Stimulated activated CD8-positive, alpha-beta memory T cell treated with anti-CD3 and anti-CD28 coated beads, Interleukin-12 subunit alpha, Interleukin-12 subunit beta, amount 100 ng/mL, for 1 hour (primary cell): ENCODE data around the gene RHBDD2.

ENCODE experiments used
- DNase-seq: peaks from one replicate; pipeline ENCODE4 v3.0.0-alpha.2; 2020; ENCODE audit warnings: low read depth

RHBDD2 gene

DNA sequence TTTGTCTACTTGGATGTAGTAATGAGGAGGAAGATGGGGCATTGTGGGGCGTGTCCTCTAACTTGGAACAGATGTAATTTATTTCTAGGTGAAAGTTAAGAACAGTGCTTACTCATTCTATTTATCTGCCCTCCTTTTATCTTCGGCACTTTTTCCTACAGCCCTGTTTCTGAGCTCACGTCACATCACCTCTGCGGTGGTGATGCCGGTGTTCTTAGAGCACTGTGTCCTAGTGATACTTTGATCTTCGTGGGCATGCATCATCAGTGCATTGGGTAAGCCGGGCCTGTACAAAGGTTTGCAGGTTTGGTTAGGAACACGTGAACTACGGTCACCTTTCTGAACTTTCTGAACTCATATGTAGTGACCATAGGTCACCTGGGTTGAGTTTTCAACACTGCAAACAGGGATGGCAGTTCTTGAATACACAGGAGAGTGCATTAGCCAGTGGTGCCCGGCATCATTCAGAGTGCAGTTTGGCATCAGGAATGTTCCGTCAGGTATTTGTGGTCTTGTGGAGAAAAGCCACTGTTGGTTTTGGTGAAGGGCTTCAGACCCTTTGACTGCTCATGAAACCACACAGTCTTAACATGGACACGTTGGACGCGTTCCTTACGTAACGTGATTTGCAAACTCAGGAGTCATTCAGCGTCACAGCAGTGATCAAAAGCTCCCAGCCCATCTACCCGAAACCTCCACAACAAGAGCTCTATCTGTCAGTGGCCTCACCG lies 41.8 kb downstream of the RHBDD2 start:
- no peak for DNase-seq

DNA sequence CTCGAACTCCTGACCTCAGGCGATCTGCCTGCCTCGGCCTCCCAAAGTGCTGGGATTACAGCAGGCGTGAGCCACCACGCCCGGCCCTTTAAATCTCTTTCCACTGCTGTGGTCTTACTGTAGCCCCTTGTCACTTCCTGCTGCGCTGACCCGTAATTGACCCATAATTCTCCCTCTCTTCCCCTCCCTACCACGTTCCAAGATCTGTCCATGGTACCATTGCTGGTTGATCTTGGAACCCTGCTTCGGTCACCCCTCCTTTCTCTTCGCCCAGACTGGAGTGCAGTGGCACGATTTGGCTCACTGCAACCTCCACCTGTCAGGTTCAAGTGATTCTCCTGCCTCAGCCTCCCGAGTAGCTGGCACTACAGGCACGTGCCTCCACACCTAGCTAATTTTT lies 42.6 kb downstream of the RHBDD2 start:
- no peak for DNase-seq

DNA sequence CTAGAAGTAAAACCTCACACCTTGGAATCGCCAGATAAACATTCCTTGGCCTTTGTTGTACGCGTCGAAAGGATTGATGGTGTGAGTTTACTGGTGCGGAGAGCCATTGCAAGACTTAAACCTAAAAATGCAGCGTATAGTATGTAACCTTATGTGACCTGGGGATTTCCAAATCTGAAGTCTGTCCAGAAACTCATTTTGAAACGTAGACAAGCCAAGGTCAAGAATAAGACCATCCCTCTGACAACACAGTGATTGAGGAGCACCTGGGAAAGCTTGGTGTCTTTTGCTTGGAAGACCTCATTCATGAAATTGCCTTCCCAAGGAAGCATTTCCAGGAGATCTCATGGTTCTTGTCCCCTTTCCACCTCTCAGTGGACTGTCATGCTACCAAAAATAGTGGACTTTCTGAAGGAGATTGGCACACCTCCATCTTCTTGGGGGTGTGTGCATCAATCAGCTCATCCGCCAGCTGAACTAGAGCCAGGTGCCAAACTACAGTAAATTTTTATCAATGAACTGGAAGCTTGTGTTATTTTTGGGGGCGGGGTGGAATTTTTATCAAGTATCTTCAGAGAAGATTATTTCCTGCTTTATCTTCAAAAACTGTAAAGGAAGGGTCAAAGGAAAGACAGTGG lies 44.3 kb downstream of the RHBDD2 start:
- no peak for DNase-seq

DNA sequence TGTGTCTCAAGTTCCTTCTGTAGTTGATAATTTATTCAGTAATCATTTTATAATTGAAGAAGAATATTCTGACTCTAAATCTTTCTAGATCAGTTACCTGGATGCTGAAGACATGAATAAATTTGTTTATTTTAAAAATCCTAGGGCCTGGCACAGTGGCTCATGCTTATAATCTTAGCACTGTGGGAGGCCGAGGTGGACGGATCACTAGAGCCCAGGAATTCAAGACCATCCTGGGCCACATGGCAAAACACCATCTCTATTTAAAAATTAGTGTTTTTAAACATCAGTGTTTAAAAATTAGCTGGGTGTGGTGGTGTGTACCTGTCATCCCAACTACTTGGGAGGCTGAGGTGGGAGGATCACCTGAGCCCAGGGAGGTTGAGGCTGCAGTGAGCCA lies 45.4 kb downstream of the RHBDD2 start:
- DNase-seq: no peak

DNA sequence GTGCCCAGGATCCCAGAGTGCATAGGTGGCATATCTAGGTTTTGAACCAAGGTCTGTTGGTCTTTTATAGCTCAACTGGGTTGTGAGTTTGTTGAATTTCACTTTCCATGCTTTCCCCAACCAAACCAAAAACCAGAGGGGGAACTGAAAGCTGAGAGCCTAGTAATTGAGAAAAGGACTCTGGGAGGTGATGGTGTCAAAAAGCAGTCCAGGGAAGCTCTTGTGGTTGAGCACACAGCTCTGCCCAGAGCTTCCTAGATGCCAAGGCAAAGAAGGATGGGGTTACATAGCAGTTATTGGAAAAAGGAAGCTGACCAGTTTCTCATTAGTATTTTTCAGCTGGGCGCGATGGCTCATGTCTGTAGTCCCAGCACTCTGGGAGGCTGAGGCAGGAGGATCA lies 46.1 kb downstream of the RHBDD2 start:
- DNase-seq: no peak

DNA sequence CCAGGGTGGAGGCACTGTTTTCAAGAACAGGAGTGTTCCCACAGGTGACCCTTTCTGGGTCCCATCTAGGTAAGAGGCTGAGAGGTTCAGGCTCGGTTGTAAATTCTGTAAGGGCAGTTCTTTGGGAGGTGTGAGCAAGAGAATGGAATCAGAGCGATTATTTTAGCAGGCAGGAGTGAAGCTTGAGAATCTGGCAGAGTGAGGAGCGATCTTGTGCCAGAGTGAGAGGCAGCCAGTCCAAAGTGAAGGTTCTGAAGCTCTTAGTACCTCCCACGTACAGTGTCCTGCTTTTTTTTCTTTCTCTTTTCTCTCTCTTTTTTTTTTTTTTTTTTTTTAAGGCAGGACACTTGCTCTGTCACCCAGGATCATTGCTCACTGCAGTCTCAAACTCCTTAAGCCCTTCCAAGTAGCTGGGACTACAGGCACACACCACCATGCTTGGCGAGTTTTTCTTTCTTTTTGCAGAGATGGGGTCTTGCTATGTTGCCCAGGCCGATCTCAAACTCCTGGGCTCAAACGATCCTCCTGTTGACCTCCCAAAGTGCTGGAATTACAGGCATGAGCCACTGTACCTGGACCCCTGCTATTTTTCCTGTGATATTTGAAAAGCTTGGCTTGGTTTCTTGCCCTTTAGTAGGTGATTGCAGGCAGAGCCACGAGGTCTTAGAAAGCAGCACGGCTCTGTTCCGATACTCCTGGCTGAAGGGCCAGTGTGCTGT lies 47.0 kb downstream of the RHBDD2 start:
- DNase-seq: no peak

DNA sequence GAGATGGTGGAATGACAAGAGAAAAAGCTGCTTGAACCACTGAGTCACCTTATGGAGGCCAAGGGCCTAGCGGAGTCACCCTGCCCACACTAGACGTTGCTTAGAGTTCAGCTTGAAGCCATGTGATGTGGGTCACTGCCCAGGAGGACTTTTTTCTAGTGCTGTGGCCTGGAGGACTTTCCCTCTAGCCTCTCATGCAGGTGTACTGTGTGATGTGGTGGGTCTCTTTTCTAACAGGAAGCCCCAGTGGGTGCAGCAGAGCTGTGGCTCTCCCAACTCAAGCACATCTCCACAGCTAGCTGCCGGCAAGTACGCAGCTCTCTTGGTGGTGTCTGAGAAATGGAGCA lies 49.7 kb downstream of the RHBDD2 start:
- DNase-seq: no peak

DNA sequence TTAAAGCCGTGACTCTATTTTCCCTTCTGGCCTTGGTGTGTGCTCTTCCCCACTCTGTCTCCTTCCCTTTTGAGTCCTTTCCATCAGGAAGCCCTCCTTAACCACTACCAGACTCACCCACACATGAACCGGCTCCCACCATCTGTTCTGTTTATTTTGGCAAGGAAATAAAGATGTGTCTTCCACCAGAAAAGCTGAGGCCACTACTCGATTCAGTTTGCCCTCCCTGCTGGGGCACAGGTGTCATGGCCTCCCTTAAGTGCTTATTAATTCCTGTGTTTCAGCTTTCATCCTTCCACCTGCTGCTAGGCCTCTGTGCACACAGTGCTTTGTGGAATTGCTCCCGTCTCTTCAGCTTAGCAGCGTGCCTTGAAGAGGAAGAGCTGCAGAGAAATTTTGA lies 52.8 kb downstream of the RHBDD2 start:
- no peak for DNase-seq

DNA sequence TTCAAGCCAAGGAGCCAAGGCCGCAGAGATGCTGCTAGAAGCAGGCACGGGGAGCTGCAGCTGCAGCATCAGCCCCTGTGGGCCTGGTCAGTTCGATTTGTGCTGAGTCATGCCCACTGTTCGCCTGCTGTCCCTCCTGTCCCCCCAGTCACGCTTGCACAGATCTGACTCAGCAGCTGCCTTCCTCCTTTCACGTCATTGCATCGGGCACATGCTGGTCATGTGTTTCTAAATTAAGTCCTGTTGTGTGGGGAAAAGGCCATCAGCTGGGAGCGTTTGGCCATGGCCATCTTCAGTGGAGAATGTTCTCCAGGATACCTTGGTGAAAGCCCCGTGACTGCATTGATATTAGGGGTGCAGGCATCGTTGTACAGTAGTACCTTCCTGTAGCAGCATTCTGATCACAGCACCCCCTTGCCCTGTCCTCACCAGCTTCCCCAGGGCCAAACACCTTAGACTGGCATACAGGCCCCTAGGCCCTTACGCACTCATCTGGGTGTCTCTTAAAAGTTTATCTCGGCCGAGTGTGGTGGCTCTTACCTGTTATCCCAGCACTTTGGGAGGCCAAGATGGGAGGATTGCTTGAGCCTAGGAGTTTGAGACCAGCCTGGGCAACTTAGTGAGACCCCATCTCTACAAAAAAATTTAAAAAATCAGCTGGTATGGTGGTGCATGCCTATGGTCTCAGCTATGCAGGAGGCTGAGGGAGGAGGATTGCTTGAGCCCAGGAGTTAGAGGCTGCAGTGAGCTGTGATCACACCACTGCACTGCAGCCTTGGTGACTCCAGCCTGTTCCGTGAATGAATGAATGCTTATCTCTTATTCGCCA lies 59.3 kb downstream of the RHBDD2 start:
- DNase-seq: no peak
